ENCODE measurements around the gene CPT1A. TPM values are rescaled to one million over a fixed set of nuclear protein-coding genes. Genes with fewer than 3 reads are reported as not detected.

The CPT1A gene
- total RNA-seq, 2 experiments from 2014 or later = 17.5 TPM

- no peaks in the 10 kb centered on the region for H3K9me3 Mint-ChIP-seq
- TF ChIP-seq CTCF (IDR thresholded peaks at IDR 0.05) = no peak
- POLR2A ChIA-PET = no interaction called here
- H3K4me1 Mint-ChIP-seq (ENCODE audit: low read depth) = peaks cover 52% of the 10 kb centered on the region
- intact Hi-C loops (cut with micrococcal nuclease) = no loop called here
- CTCF ChIA-PET = interaction anchor here (1.5 kb wide), 1 partner anchor 12 kb away, joined by 3 read pairs; no protein-coding TSS in a partner anchor
- no peaks in the 10 kb centered on the region for H3K27me3 Mint-ChIP-seq
- peak overlapping the region; percentile 91 for H3K27ac Mint-ChIP-seq
- ATAC-seq = no peak
- DNase-seq = no peak
- no peaks in the 10 kb centered on the region for H3K36me3 Mint-ChIP-seq (ENCODE audit: low read depth)
- H3K4me3 Mint-ChIP-seq = peak overlapping the region; percentile 80
Measured at GRCh38 chr11:68840661-68841653, 759 bp downstream of the CPT1A start.

- intact Hi-C loops (cut with micrococcal nuclease) = no loop called here
- Mint-ChIP-seq H3K9me3 (no peaks in the 10 kb centered on the region), H3K4me1 (ENCODE audit: low read depth) (peaks cover 59% of the 10 kb centered on the region), H3K4me3 (peak overlapping the region; percentile 80), H3K27me3 (no peaks in the 10 kb centered on the region), H3K36me3 (ENCODE audit: low read depth) (no peaks in the 10 kb centered on the region), H3K27ac (peak overlapping the region; percentile 91)
- ChIA-PET CTCF (no interaction called here), POLR2A (interaction anchor here (0.5 to 2.1 kb wide), 3 partner anchors 10 to 70 kb away, joined by 3 to 7 read pairs (median 4); no protein-coding TSS in a partner anchor)
- no peak for TF ChIP-seq CTCF (IDR thresholded peaks at IDR 0.05)
- DNase-seq (peak; percentile 37), ATAC-seq (no peak)
Measured at GRCh38 chr11:68839911-68840641, 1.6 kb downstream of the CPT1A start.

- no peaks in the 10 kb centered on the region for H3K27me3 Mint-ChIP-seq
- intact Hi-C loops (cut with micrococcal nuclease) = no loop called here
- ATAC-seq = peak; percentile 64
- peak; percentile 96 for DNase-seq
- no peak for TF ChIP-seq CTCF (IDR thresholded peaks at IDR 0.05)
- H3K9me3 Mint-ChIP-seq = no peaks in the 10 kb centered on the region
- ChIA-PET CTCF (interaction anchor here (0.8 to 1.2 kb wide), 2 partner anchors 9 to 41 kb away, joined by 4 to 6 read pairs; no protein-coding TSS in a partner anchor), POLR2A (interaction anchor here (0.5 to 2.1 kb wide), 7 partner anchors 9 to 91 kb away, joined by 3 to 7 read pairs (median 4); no protein-coding TSS in a partner anchor)
- H3K4me1 Mint-ChIP-seq (ENCODE audit: low read depth) = peaks cover 59% of the 10 kb centered on the region
- H3K36me3 Mint-ChIP-seq (ENCODE audit: low read depth) = no peaks in the 10 kb centered on the region
- H3K27ac Mint-ChIP-seq = peak overlapping the region; percentile 91
- peak overlapping the region; percentile 80 for H3K4me3 Mint-ChIP-seq
Measured at GRCh38 chr11:68839054-68839865, 2.5 kb downstream of the CPT1A start.

GRCh38 chr11:68838572-68838964 is 3.1 kb downstream of the CPT1A start:
- peak; percentile 6 for ATAC-seq
- peak overlapping the region; percentile 80 for H3K4me3 Mint-ChIP-seq
- DNase-seq = peak; percentile 65
- TF ChIP-seq CTCF (IDR thresholded peaks at IDR 0.05) = no peak
- H3K27me3 Mint-ChIP-seq = no peaks in the 10 kb centered on the region
- peak overlapping the region; percentile 91 for H3K27ac Mint-ChIP-seq
- H3K4me1 Mint-ChIP-seq (ENCODE audit: low read depth) = peaks cover 53% of the 10 kb centered on the region
- ChIA-PET POLR2A (interaction anchor here (0.6 to 2.1 kb wide), 8 partner anchors 9 to 241 kb away, joined by 3 to 7 read pairs (median 4); no protein-coding TSS in a partner anchor), CTCF (interaction anchor here (0.8 to 1.2 kb wide), 3 partner anchors 8 to 41 kb away, joined by 3 to 6 read pairs (median 4); no protein-coding TSS in a partner anchor)
- no peaks in the 10 kb centered on the region for H3K36me3 Mint-ChIP-seq (ENCODE audit: low read depth)
- intact Hi-C loops (cut with micrococcal nuclease) = no loop called here
- no peaks in the 10 kb centered on the region for H3K9me3 Mint-ChIP-seq
